GM18951 (cell line): Measurements from ENCODE around the gene CD7.

ENCODE experiments used
- POLR2A ChIP-seq: IDR thresholded peaks from 4 replicates; pipeline ENCODE4 v1.6.1; 2011; ENCODE audit warnings: mild to moderate bottlenecking; ENCODE audit not compliant: insufficient read length, insufficient read depth; ENCODE audit errors: extremely low read depth
- in situ Hi-C: fragments of 300-500 bp; cut with MboI; formaldehyde crosslinking; loops from one replicate; pipeline ENCODE4 v1.12.0; 2022; ENCODE audit warnings: low sequenced_read_pairs, mixed read lengths, inconsistent platforms; ENCODE audit not compliant: unreplicated experiment

The CD7 gene

DNA sequence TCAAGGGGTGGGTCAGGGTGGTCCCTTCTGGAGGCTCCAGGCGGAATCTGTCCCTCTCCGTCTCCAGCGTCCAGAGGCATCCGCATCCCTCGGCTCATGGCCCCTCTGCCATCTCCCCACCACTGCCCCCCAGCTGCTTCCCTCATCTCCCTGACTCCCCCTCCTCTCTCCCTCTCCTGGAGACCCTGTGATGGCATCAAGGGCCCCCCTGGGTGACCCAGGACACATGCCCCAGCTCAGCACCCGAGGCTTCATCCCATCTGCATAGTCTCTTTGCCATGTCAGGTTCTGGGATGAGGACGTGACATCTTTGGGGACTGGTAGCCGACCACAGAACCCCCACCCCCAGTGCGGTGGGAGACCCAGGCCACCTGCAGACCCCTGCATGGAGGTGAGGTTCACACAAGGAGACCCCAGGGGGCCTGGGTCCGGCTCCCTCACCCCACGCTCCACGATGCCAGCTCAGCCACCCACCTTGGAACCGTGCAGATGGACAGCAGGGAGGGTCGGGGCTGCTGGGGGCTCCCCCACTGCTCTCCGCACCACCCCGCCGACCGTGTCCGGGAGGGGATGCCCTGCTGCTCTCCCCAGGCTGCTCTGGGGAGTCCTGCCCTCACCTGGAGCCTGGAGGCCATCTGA is 12.4 kb upstream of the CD7 start:
- TF ChIP-seq POLR2A: no peak
- in situ Hi-C loops: no loop called here

DNA sequence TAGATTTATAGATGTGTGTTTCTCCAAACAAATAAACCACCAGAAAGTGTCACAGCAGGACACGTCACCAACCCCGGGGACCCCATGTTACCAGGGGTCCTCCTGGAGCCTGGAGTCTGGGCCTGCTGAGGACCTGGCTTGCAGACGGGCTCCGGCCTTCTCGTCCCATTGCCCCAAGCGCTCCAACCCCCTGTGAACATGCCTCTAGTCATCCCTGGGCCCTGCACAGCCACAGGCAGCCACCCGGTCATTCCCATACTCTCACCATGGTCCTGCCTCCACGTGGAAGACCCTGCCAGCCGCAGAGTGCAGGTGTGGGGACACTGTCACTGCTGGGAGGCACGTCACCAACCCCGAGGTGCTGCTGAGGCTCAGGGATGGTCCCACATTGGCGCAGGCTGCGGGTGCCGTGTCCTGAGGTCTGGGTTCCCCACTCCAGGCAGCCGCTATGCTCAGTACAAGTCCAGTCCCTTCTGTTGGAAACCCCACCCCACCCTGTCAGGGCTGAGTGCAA is 11.6 kb upstream of the CD7 start:
- TF ChIP-seq POLR2A: no peak
- in situ Hi-C loops: no loop called here

DNA sequence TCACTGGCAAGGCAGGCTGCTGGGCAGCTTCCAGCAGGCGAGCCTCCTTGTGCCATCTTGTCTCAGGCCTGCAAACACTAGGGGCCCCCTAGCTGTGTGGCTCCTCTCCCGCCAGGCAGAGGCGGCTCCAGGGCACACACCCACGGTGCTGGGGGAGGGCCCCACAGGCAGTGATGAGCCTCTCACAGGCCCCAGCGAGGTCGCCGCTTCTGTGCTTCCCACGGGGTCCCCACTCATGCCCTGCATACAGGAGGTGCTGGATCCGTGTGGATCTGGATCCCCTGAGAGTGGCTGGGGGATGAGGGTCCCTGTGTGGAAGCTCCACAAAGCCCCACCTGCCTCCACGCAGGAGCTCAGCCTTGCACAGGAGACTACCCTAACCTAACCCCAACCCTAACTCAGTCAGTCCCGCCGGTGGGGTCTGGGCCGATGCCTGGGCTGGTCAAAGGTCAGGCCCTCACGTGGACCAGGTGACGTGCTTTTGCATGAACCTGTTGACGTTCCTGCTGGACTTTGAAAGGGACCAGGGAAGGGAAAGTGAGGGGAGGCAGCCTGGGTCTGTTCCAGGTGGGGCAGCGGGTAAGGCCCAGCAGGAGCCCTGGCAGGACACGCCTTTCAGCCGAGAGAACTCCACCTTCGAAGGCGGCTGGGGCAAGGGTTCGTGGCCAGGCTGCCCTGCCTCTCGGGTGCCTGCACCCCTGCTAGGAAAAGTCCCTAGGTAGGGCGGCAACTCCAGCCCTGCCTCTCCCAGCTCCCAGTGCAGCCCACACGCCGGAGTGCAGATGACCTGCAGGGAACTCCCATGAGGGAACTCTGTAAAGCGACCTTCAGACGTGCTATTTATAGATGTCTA is 11.0 kb upstream of the CD7 start:
- no peak for TF ChIP-seq POLR2A
- in situ Hi-C loops: no loop called here

DNA sequence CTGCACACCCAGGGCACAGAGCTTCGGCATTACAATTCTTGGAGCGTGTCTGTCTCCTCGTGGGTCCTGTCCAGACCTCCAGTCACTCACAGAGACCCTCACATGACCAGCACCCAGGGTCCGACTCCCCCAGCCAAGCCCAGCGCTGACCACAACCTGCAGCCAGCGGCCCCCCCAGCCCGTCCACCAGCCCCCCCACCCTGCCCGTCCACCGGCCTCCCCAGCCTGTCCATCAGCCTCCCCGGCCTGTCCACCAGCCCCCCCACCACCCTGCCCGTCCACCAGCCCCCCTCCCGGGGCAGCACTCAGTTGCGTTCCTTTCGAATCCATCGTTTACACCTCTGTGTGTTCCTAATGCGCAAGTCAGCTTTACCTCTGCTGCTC is 10.3 kb upstream of the CD7 start:
- no peak for TF ChIP-seq POLR2A
- in situ Hi-C loops: no loop called here

DNA sequence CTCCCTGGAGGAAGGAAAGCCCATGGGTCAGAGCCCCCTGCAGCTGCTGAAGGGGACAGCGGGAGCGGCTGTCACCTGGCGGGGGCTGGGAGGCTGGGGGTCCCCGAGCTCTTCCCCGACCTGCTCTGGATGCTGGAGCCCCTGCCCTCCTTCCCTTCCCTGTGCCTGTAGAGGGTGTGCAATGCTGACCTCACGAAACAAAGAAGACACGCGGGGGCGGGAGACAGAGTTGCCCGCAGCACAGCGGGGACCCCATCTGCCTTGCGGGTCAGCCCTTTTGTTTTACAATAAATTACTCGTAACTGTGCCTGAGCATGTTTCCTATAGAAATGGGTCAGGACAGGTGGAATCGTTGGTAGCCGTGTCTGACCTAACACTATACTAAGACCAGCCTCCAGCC is 9.9 kb upstream of the CD7 start:
- no peak for TF ChIP-seq POLR2A
- in situ Hi-C loops: no loop called here

DNA sequence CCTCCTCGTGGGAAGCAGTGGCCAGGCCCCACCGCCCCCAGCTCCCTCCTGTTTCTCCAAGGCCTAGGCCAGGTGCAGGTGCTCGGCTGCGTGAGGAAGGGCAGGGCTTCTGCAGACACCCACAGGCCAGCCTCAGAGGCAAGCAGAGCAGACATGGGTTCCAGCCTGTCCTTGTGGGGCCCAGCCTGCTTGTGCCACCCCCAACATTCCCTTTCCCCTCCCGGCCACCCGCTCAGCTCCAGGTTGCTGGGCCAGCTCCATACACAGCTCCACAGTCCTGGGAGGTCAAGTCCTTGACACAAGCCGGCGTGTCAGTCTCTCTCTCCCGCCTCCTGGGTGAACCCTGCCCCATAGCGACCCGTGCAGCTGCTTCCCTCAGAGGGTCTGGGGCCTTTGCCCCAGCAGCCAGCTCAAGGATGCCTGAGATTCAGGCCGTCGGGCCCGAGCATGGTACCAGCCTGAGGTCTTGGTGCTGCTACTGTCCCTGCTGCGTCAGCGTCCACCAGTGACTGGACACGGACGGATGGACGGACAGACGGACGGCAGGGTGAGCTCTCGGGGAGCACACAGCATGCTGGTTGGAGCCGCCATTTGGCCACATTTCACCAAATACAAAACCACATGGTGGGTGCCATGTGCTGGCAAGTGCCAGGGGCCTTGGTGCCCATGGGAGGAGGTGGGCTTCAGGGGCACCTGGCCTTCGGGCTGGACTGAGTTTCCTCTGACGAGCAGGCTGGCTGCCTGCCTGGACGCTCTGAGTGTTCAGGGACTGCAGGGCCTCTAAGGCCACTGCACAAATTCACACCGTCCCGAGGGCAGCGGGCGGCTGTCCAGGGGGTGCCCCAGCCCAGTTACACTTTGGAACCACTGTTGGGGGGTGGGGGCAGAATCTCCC is 8.1 kb upstream of the CD7 start:
- in situ Hi-C loops: no loop called here
- TF ChIP-seq POLR2A: no peak

DNA sequence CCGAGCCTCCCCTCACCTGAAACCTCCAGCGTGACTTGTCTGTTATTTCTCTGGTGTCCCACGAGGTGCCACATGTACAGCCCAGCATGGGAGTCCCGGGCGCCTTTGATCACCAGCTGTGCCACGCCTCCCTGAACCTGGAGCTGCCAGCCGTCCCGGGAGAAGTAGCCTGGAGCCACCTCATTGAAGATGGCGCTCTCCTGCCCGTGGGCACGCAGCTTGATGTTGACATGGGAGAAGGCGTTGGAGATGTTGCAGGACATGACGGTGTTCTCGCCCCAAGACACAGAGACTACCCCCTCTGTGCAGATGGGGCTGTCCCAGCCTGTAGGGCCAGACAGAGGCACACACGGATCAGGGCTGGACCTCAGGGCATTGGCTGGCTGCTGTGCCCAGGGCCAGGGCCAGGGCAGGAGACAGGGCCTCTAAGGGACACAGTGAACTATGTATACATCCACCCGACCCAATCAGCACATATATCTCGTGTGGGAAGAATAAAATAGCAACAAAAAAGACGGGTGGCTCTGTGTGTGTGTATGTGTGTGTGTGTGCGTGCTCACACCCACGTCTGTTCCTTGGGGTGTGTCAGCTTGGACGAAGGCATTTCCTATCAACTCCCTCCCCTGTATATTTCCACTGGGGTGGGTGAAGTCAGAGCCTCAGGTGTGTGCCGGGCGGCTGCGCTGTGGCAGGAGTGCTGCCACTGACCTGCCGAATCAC is 7.3 kb upstream of the CD7 start:
- in situ Hi-C loops: no loop called here

DNA sequence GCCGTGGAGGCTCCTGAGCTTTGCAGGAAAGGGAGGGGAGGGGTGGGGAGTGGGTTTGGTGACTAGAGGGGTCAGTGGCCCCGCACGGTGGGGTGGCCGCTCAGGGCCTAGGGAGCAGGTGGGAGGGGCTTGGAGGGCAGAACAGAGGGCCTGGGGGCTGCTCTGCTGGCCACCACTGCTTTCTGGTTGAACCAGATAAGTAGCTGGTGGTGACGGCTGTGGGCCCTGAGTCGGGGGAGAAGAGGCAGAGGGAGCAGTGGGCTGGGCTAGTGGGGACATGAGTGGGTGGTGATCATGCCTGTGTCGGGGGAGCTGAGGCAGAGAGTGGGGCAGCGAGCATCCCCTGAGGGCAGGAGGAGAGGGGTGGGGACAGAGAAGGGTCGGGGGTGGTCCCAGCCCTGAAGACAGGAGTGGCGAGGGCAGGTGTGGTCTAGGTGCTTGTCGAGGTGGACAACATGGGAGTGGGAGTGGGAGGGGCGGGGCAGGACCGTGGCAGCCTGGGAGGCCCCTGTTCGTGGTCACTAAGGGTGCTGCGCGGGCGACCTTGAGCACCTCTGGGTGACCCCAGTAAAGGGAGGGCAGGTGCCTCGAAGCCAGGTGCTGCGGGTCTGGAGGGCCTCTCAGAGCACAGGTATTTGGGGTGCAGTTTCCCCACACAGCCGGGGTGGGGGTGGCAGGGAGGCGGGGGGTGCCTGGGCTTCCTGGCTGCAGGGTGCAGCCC is 6.3 kb upstream of the CD7 start:
- in situ Hi-C loops: no loop called here

More for the DNA sequence above, 7.3 kb upstream of the CD7 start:
- TF ChIP-seq POLR2A: no peak

DNA sequence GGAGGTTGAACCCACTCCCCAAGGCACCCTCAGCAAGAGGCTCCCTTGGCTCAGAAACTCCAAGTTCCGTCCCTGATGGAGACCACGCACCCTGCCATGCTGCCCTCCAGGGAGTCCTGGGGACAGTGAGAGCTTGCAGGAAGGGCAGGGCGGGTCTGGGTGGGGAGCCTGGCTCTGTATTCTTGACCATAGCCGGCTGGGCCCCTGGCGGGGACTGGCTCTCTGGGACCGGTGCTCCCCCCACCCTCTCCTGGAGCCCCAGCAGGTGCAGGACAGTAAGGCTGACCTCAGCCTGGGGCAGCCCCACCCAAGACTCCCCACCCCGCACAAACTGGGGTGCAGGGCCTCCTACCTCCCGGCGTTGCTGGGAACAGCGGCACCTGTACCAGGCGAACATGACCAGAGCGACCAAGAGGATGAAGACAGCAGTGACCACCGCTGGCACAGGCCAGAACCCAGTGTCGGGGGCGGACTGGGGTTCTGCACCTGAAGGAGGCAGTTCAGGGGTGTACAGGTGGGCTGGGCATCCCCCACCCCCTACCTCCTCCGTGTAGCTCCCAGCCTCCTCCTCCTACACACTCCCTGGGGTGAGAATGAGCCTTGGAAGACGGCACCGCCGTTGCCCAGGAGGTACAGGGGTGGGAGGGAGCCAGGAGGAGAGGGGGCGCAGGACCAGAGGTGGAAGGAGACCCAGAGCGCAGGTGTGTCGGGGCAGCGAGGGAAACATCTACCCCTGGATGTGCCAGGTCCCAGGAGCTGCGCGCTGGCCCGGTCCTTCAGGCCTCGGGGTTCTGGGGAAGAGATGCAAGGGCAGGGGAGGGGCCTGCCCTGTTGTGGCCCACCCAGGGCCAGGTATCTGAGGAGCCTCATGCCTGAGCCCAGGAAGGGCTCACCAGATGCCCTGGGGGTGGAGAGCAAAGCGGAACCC is 5.4 kb upstream of the CD7 start:
- in situ Hi-C loops: no loop called here
- TF ChIP-seq POLR2A: no peak

More for the DNA sequence above, 6.3 kb upstream of the CD7 start:
- no peak for TF ChIP-seq POLR2A

DNA sequence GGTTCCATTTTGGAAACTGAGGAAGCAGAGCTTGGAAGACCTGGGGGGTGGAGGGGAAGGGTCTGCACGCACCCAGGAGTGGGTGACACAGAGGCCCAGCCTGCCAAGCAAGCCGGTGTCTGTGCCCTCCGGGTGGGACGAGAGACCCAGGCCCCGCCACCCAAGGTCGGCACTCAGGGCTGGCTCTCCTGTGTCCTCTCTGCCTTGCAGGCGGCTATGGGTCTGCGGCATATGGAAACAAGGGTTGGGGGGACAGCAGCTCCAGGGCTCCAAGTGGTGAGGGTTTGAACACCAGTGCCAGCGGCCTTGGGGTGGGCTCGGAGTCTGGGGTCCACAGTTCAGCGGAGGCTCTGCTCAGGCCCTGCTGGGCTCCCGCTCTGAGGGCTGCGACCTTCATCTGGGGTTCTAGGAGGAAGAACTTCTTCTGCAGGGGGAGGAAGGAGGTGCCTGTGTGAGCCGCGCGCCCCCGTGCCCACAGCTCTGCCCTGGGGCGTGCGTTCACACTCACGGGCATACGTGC is 4.6 kb upstream of the CD7 start:
- in situ Hi-C loops: no loop called here
- TF ChIP-seq POLR2A: no peak

DNA sequence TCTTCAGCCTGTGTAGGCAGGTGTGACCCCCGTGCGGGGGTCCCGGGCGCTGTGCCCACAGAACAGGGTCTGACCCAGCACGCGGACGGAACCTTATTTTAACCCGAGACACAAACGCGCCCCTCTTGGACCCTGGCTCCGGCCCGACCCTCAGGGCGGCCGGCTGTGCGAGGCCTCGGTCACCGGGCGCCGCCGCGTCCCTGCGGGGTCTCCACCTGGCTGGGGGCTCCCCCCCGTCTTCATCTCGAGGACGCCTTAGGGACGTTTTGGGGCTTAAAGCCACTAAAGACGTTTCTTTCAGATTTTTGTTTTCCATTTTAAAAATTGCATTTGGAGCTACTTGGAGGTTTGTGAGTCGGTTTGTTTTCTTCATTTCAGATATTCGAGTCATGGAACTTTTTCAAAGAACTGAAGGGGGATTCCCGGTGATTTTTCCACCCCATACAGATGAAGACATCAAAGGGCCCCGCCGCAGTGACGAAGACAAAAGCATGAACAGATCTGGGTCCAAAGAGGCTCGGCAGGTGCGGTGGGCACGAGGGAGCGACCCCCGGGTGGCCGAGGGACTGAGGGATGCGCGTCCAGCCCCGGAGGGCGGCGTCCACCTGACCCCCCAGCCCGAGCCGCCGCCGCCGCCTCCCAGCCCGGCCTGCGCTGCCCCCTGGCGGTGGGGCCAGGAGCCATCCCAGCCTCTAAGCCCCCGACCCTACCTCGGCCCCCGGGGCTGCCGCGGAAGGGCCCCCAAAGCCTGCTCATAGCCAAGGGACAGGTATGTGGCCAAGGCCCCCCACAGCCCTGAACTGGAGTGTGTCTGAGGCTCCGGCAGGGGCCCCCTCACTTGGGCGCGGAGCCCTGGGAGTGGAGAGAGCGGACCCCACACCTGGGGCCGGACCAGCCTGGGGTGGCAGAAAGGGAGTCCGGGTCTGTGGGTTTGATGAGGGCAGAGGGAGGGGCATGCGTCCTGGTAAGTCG is 3.8 kb upstream of the CD7 start:
- in situ Hi-C loops: no loop called here
- TF ChIP-seq POLR2A: no peak
